Esophagus muscularis mucosa (tissue), 4 donors: ENCODE data around the gene LY6G5C. TPM values are rescaled to one million over a fixed set of nuclear protein-coding genes. Genes with fewer than 3 reads are reported as not detected.

Source experiments
- DNase-seq: peaks from one replicate; pipeline ENCODE4 v3.0.0-alpha.2; 2017; ENCODE audit errors: extremely low spot score
- H3K27ac ChIP-seq, 4 donors: fragments of 200-600 bp; sonication (generic); replicated peaks in 1 of 4; 1 replicate in 3 of 4; 2 replicates in 1 of 4; pipeline ENCODE4 v1.5.1; 2016 to 2019; ENCODE audit warnings: mild to moderate bottlenecking in 1 of 4
- H3K27me3 ChIP-seq, 4 donors: fragments of 200-600 bp; sonication (generic); one replicate each; pipeline versions ENCODE4 v1.5.1 to v1.6.0; 2016 to 2019
- H3K36me3 ChIP-seq, 4 donors: fragments of 200-600 bp; sonication (generic); one replicate each; pipeline ENCODE4 v1.5.1; 2016 to 2019
- H3K4me1 ChIP-seq, 4 donors: fragments of 200-600 bp; sonication (generic); one replicate each; pipeline ENCODE4 v1.5.1; 2016 to 2019
- H3K4me3 ChIP-seq, 4 donors: fragments of 200-600 bp; sonication (generic); 1 replicate in 2 of 4; 2 replicates in 2 of 4; pipeline ENCODE4 v1.5.1; 2016 to 2019; ENCODE audit warnings: mild to moderate bottlenecking in 4 of 4, moderate library complexity in 1 of 4
- H3K9me3 ChIP-seq, 4 donors: fragments of 200-600 bp; sonication (generic); 1 replicate in 3 of 4; 2 replicates in 1 of 4; pipeline ENCODE4 v1.5.1; 2016 to 2019
- CTCF ChIP-seq, 3 experiments: fragments of 200-600 bp in 2 of 3; fragments of 450-650 bp in 1 of 3; sonication (generic) in 2 of 3; IDR thresholded peaks; one replicate each; pipeline ENCODE4 v1.5.1; 2017 to 2019; ENCODE audit warnings: antibody characterized with exemption in 3 of 3, mild to moderate bottlenecking in 2 of 3, moderate library complexity in 1 of 3
- EP300 ChIP-seq: sonication (generic); formaldehyde crosslinking; IDR thresholded peaks from one replicate; pipeline ENCODE4 v1.6.1; 2017; ENCODE audit warnings: antibody characterized with exemption
- POLR2A ChIP-seq: fragments of 450-650 bp; IDR thresholded peaks from one replicate; pipeline ENCODE4 v1.6.1; 2017; ENCODE audit warnings: antibody characterized with exemption, moderate library complexity, mild to moderate bottlenecking, low read depth
- POLR2AphosphoS5 ChIP-seq, 2 donors: sonication (generic); formaldehyde crosslinking; IDR thresholded peaks; one replicate each; pipeline ENCODE4 v1.6.1; 2017; ENCODE audit warnings: antibody characterized with exemption in 2 of 2
- WGBS: methylation state at CpG from one replicate; pipeline ENCODE4 v1.1.5; 2018; 5-methylcytosine and 5-hydroxymethylcytosine counted together
- intact Hi-C: fragments of 100-400 bp; cut with DNase I; formaldehyde crosslinking; loops from one replicate; pipeline ENCODE4 v1.15.1; 2023
- total RNA-seq, 4 donors: library from RNA; depleted of rRNA; stranded (reverse); fragments of >200 nt; gene quantifications; one replicate each; pipeline versions ENCODE4 v1.1.0 to v1.2.1, GENCODE V29; 2016

Gene LY6G5C
- total RNA-seq, 4 donors from 2014 or later = 2.0 to 2.9 TPM; not detected in 2

GRCh38 chr6:31723245-31723979 is 42.5 kb upstream of the LY6G5C start, which contains the start of gene MPIG6B:
MPIG6B (plus strand) TSS chr6:31723373; CDS start chr6:31723384, 11 bp downstream.
- TF ChIP-seq EP300 = no peak
- no peak for TF ChIP-seq CTCF (IDR thresholded peaks at IDR 0.05)
- no peak within 1 kb of the TSS for H3K4me3 ChIP-seq
- no peaks in the 10 kb centered on the region for H3K9me3 ChIP-seq
- peaks cover 17 to 39% (median 26%) of the 10 kb centered on the region in 4 donors for H3K36me3 ChIP-seq
- WGBS = 78% methylated on average over 46 of the region's 46 CpGs
- H3K4me1 ChIP-seq = peaks cover 6 to 19% (median 17%) of the 10 kb centered on the region in 4 donors
- no peak for DNase-seq
- intact Hi-C loops = no loop called here
- H3K27ac ChIP-seq = no peak within 1 kb of the TSS
- no peaks in the 10 kb centered on the region for H3K27me3 ChIP-seq

- Histone ChIP-seq H3K4me3 (no peak overlapping the region), H3K9me3 (no peaks in the 10 kb centered on the region), H3K36me3 (peaks cover 13 to 28% (median 14%) of the 10 kb centered on the region in 4 donors), H3K27ac (no peak overlapping the region), H3K27me3 (no peaks in the 10 kb centered on the region), H3K4me1 (peaks cover 0 to 7% (median 4%) of the 10 kb centered on the region in 4 donors)
- TF ChIP-seq POLR2AphosphoS5 (IDR thresholded peaks at IDR 0.05) = no peak
- DNase-seq = no peak
- intact Hi-C loops = no loop called here
- WGBS = 100% methylated on average over 2 of the region's 3 CpGs
These were observed 41.3 kb upstream of the LY6G5C start for GRCh38 chr6:31722173-31722572.

- no peaks in the 10 kb centered on the region for H3K9me3 ChIP-seq
- H3K27me3 ChIP-seq = no peaks in the 10 kb centered on the region
- no peak for TF ChIP-seq POLR2A
- TF ChIP-seq POLR2AphosphoS5 (IDR thresholded peaks at IDR 0.05) = no peak
- TF ChIP-seq CTCF (IDR thresholded peaks at IDR 0.05) = no peak
- TF ChIP-seq EP300 = no peak
- H3K4me1 ChIP-seq = no peaks in the 10 kb centered on the region
- H3K27ac ChIP-seq = no peak within 1 kb of the TSS
- H3K4me3 ChIP-seq = no peak within 1 kb of the TSS
- 84% methylated on average over 4 of the region's 4 CpGs for WGBS
- intact Hi-C loops = no loop called here
- DNase-seq = no peak
- H3K36me3 ChIP-seq = peaks cover 6 to 21% (median 9%) of the 10 kb centered on the region in 4 donors
These were observed 40.6 kb upstream of the LY6G5C start, which contains the start of gene LY6G6C for GRCh38 chr6:31721351-31722020. LY6G6C (minus strand) TSS chr6:31721746; CDS start chr6:31721679, 67 bp downstream.

GRCh38 chr6:31720196-31720770 is 39.4 kb upstream of the LY6G5C start:
- no peaks in the 10 kb centered on the region for H3K27me3 ChIP-seq
- DNase-seq = no peak
- intact Hi-C loops = no loop called here
- H3K4me1 ChIP-seq = no peaks in the 10 kb centered on the region
- 90% methylated on average over 5 of the region's 5 CpGs for WGBS
- H3K4me3 ChIP-seq = no peak overlapping the region
- no peaks in the 10 kb centered on the region for H3K9me3 ChIP-seq
- TF ChIP-seq EP300 = no peak
- no peak for TF ChIP-seq POLR2AphosphoS5 (IDR thresholded peaks at IDR 0.05)
- no peak for TF ChIP-seq POLR2A
- no peak for TF ChIP-seq CTCF (IDR thresholded peaks at IDR 0.05)
- no peak overlapping the region for H3K27ac ChIP-seq
- peaks cover 0 to 9% (median under 1%) of the 10 kb centered on the region in 4 donors for H3K36me3 ChIP-seq

- intact Hi-C loops = no loop called here
- no peak overlapping the region for H3K27ac ChIP-seq
- no peak overlapping the region for H3K4me3 ChIP-seq
- no peaks in the 10 kb centered on the region for H3K9me3 ChIP-seq
- no peak for DNase-seq
- H3K36me3 ChIP-seq = peaks cover 0 to under 1% (median 0%) of the 10 kb centered on the region in 4 donors
- no peaks in the 10 kb centered on the region for H3K27me3 ChIP-seq
- no peaks in the 10 kb centered on the region for H3K4me1 ChIP-seq
- TF ChIP-seq EP300 = no peak
- TF ChIP-seq POLR2AphosphoS5 (IDR thresholded peaks at IDR 0.05) = no peak
- TF ChIP-seq POLR2A = no peak
- no peak for TF ChIP-seq CTCF (IDR thresholded peaks at IDR 0.05)
- 85% methylated on average over 6 of the region's 6 CpGs for WGBS
These were observed 38.1 kb upstream of the LY6G5C start for GRCh38 chr6:31719001-31719400.
